Calu3 (cell line): ENCODE results near the gene MKI67. TPM values are rescaled to one million over a fixed set of nuclear protein-coding genes. Genes with fewer than 3 reads are reported as not detected.

Experiments used
- BruUV-seq: library from RNA; stranded (reverse); fragments of 400-500 nt; replicated peaks from 2 replicates; lab custom pipeline; 2021; lab: Mats Ljungman, UMichigan
- CTCF ChIA-PET: fragments of 300-600 bp; sonication (Branson Sonifier 250); formaldehyde crosslinking; loops from one replicate; lab custom pipeline; 2022; ENCODE audit warnings: antibody characterized with exemption; lab: Charles Lee
- DNase-seq: peaks from one replicate; pipeline ENCODE4 v3.0.0; 2022
- H3K27ac Mint-ChIP-seq: one replicate; pipeline ENCODE4 v1.8.0; 2022; ENCODE audit warnings: mixed read lengths; ENCODE audit not compliant: unreplicated experiment
- H3K27me3 Mint-ChIP-seq: one replicate; pipeline ENCODE4 v1.8.0; 2022; ENCODE audit warnings: mixed read lengths; ENCODE audit not compliant: unreplicated experiment
- H3K36me3 Mint-ChIP-seq: one replicate; pipeline ENCODE4 v1.8.0; 2022; ENCODE audit warnings: mild to moderate bottlenecking, moderate library complexity, mixed read lengths; ENCODE audit not compliant: insufficient read depth, unreplicated experiment
- H3K4me1 Mint-ChIP-seq: one replicate; pipeline ENCODE4 v1.8.0; 2022; ENCODE audit warnings: mild to moderate bottlenecking, low read depth, mixed read lengths; ENCODE audit not compliant: unreplicated experiment
- H3K4me3 Mint-ChIP-seq: one replicate; pipeline ENCODE4 v1.8.0; 2022; ENCODE audit warnings: mild to moderate bottlenecking, low read depth, moderate library complexity, mixed read lengths; ENCODE audit not compliant: unreplicated experiment
- H3K9me3 Mint-ChIP-seq: one replicate; pipeline ENCODE4 v1.8.0; 2022; ENCODE audit warnings: low read depth, mixed read lengths; ENCODE audit not compliant: unreplicated experiment
- intact Hi-C: fragments of 100-400 bp; cut with micrococcal nuclease; formaldehyde crosslinking; loops from one replicate; pipeline ENCODE4 v1.10.0; 2022; ENCODE audit not compliant: unreplicated experiment
- total RNA-seq: library from RNA; stranded (reverse); gene quantifications from 2 replicates; pipeline ENCODE4 v1.2.3, GENCODE V29; 2022
- TF ChIP-seq, protein P1 (sequence below): fragments of 200-600 bp; IDR thresholded peaks from one replicate; pipeline ENCODE4 v1.8.0; 2022; ENCODE audit warnings: antibody characterized with exemption; ENCODE audit not compliant: unreplicated experiment

MKI67 gene
- total RNA-seq, 1 experiment from 2014 or later: 87.8 TPM

DNA sequence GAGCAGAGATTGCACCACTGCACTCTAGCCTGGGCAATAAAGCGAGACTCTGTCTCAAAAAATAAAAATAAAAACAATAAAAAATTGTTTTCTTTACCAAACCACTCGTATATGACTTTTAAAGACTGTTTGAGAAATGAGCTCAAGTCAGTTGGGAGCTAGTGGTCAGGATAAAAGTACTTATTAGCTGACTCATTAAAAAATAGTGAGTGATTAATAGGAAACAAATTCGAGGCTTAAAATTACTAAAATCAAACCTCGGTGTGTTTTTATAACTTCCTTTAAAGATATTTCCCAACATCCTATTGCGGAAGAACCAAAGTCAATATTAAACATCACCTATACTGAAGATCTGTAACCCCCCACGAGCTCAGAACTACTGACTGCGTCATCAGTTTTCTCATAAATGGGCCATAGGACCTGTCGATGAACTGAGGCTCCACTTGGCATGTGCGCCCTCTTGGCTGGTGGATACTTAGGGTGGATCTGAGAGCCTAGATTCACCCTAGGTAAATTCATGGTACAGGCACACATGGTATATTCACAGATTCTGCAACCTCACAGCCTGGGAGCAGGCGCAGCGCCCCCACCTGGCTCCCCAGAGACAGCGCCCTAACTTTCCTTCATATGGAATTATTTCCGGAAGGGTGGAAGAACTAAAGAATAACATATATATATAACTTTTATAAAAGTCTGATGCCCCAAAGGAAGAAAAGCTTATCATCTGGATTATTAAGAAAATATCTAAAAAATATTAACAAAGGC, 9.2 kb downstream of the MKI67 start:
- intact Hi-C loops: no loop called here
- CTCF ChIA-PET: no interaction called here
- Mint-ChIP-seq H3K27me3 (no peaks in the 10 kb centered on the region), H3K4me1 (peaks cover 9% of the 10 kb centered on the region), H3K27ac (no peak overlapping the region), H3K4me3 (no peak overlapping the region), H3K9me3 (no peaks in the 10 kb centered on the region), H3K36me3 (peaks cover 15% of the 10 kb centered on the region)
- no TSS peak for BruUV-seq
- no peak for DNase-seq
- TF ChIP-seq, protein P1, sequence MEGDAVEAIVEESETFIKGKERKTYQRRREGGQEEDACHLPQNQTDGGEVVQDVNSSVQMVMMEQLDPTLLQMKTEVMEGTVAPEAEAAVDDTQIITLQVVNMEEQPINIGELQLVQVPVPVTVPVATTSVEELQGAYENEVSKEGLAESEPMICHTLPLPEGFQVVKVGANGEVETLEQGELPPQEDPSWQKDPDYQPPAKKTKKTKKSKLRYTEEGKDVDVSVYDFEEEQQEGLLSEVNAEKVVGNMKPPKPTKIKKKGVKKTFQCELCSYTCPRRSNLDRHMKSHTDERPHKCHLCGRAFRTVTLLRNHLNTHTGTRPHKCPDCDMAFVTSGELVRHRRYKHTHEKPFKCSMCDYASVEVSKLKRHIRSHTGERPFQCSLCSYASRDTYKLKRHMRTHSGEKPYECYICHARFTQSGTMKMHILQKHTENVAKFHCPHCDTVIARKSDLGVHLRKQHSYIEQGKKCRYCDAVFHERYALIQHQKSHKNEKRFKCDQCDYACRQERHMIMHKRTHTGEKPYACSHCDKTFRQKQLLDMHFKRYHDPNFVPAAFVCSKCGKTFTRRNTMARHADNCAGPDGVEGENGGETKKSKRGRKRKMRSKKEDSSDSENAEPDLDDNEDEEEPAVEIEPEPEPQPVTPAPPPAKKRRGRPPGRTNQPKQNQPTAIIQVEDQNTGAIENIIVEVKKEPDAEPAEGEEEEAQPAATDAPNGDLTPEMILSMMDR: no peak

DNA sequence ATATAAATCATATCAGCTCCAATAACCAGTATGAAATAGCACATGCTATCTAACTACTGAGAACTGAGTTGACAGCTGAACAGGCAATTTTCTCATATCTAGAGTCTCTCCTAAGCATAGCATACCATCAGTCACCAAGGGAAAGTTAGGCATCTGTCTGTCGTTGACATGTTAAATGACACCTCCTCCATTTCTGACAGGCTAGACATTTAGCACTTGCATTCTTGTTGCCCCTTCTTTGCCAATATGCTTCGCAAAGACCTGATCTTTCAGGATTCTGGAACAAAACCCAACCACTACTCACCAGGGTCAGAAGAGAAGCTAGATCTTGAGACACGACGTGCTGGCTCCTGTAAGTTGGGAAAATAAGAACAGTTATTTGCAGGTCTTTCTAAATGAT, 10.0 kb downstream of the MKI67 start:
- no TSS peak for BruUV-seq
- DNase-seq: no peak

DNA sequence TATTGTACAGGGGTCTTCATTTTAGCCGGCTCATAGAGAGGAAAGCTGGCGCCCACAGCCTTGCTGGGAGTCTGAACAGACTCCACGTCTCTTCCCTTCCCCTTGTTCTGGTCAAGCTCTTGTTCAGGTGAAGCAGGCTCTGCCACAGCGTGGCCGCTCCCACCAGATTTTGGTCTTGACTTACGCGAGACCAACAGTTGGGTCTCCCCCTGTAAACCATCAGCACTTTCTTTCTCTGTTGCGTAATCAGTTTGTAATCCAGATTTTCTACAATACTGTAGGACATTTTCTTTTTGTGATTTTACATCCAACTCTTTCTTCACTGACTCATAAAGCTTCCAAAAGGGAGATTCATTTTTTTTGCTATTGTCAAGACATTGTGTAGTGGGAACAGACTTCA, 10.9 kb downstream of the MKI67 start:
- TF ChIP-seq, protein P1: no peak
- intact Hi-C loops: no loop called here
- Mint-ChIP-seq H3K4me1 (peaks cover 2% of the 10 kb centered on the region), H3K9me3 (no peaks in the 10 kb centered on the region), H3K4me3 (no peak overlapping the region), H3K27ac (no peak overlapping the region), H3K27me3 (no peaks in the 10 kb centered on the region), H3K36me3 (peaks cover 10% of the 10 kb centered on the region)
- CTCF ChIA-PET: no interaction called here
- BruUV-seq: TSS peak; percentile 20
- DNase-seq: no peak

More for the DNA sequence above, 10.0 kb downstream of the MKI67 start:
- Mint-ChIP-seq H3K4me1 (peaks cover 9% of the 10 kb centered on the region), H3K9me3 (no peaks in the 10 kb centered on the region), H3K4me3 (no peak overlapping the region), H3K36me3 (peaks cover 15% of the 10 kb centered on the region), H3K27me3 (no peaks in the 10 kb centered on the region), H3K27ac (no peak overlapping the region)
- TF ChIP-seq, protein P1: no peak
- CTCF ChIA-PET: no interaction called here
- intact Hi-C loops: no loop called here

DNA sequence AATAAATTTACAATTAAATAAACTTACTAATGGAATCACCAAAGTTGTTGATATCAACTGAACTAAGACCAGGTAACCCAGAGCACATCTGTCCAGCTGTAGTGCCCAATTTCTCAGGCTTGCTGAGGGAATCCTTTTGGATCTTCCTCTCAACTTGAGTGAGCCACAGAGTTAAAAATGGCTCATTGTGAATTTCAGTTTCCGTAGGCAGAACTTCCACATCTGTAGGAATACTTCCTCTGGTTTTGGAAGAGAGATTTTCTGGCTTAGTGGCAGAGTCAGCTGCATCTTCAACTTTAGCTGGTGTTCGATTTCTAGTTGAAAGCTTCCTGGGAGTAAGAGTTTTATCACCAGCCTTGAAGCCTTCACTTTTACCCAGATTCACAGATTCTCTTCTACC, 11.3 kb downstream of the MKI67 start:
- intact Hi-C loops: no loop called here
- no peak overlapping the region for H3K27ac Mint-ChIP-seq
- H3K4me1 Mint-ChIP-seq: no peaks in the 10 kb centered on the region
- CTCF ChIA-PET: no interaction called here
- no peaks in the 10 kb centered on the region for H3K27me3 Mint-ChIP-seq
- TF ChIP-seq, protein P1: no peak
- no TSS peak for BruUV-seq
- DNase-seq: no peak
- no peak overlapping the region for H3K4me3 Mint-ChIP-seq
- peaks cover 7% of the 10 kb centered on the region for H3K36me3 Mint-ChIP-seq
- no peaks in the 10 kb centered on the region for H3K9me3 Mint-ChIP-seq
